Ovary (tissue), 3 donors: ENCODE data around the gene USH2A.

Experiments
- CTCF ChIP-seq, 3 donors: fragments of 450-650 bp in 2 of 3; fragments of 200-600 bp in 1 of 3; IDR thresholded peaks; one replicate each; pipeline versions ENCODE4 v1.5.1 to v1.8.0; 2016 to 2022; ENCODE audit warnings: antibody characterized with exemption in 3 of 3, mild to moderate bottlenecking in 1 of 3
- POLR2A ChIP-seq: fragments of 450-650 bp; IDR thresholded peaks from one replicate; pipeline ENCODE4 v1.6.1; 2017; ENCODE audit warnings: antibody characterized with exemption, mild to moderate bottlenecking, moderate library complexity
- donor health status: DM: no; HTN: no; CAD: no.

- TF ChIP-seq CTCF (IDR thresholded peaks at IDR 0.05) (no peak), POLR2A (no peak)
Measured at GRCh38 chr1:215682232-215682631, 741.0 kb downstream of the USH2A start.
